Measurements from ENCODE around the gene FADS3.
A peak's percentile ranks its signal among the peaks of the same experiment; 100 is the strongest.

The FADS3 gene

GRCh38 chr11:61832207-61832606 is 59.1 kb downstream of the FADS3 start:
- TF ChIP-seq CTCF (conservative IDR thresholded peaks at IDR 0.05; ENCODE audit: low read depth, low read length) = no peak
- H3K4me3 ChIP-seq (ENCODE audit: low read depth, low read length) = no peak overlapping the region
- DNase-seq (ENCODE audit: low read depth) = no peak

- no peak for TF ChIP-seq CTCF (conservative IDR thresholded peaks at IDR 0.05; ENCODE audit: low read depth, low read length)
- peak overlapping the region; percentile 67 for H3K4me3 ChIP-seq (ENCODE audit: low read depth, low read length)
- peak; percentile 67 for DNase-seq (ENCODE audit: low read depth)
Observed at GRCh38 chr11:61830237-61831105, 60.9 kb downstream of the FADS3 start.

DNA sequence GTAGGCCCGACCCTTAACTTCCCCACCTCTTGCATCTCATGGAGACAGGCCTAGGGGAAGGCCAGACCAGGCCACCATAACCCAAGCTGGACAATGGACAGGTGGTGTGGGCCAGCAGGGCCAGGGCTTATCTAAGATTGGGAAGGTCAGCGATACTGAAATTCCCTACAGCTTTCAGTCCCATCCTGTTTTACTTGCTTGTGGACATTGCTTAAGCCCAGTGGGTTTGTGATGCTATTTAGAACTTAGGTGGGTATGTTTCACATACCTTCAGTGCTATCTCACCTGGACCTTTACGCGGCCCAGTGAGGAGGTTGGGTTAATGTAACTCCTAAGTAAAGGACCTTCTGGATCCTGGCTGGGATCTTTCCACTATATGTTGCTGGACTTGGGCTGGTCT is 61.5 kb downstream of the FADS3 start:
- no peak for DNase-seq (ENCODE audit: low read depth)
- TF ChIP-seq CTCF (conservative IDR thresholded peaks at IDR 0.05; ENCODE audit: low read depth, low read length) = no peak
- peak overlapping the region; percentile 67 for H3K4me3 ChIP-seq (ENCODE audit: low read depth, low read length)

DNA sequence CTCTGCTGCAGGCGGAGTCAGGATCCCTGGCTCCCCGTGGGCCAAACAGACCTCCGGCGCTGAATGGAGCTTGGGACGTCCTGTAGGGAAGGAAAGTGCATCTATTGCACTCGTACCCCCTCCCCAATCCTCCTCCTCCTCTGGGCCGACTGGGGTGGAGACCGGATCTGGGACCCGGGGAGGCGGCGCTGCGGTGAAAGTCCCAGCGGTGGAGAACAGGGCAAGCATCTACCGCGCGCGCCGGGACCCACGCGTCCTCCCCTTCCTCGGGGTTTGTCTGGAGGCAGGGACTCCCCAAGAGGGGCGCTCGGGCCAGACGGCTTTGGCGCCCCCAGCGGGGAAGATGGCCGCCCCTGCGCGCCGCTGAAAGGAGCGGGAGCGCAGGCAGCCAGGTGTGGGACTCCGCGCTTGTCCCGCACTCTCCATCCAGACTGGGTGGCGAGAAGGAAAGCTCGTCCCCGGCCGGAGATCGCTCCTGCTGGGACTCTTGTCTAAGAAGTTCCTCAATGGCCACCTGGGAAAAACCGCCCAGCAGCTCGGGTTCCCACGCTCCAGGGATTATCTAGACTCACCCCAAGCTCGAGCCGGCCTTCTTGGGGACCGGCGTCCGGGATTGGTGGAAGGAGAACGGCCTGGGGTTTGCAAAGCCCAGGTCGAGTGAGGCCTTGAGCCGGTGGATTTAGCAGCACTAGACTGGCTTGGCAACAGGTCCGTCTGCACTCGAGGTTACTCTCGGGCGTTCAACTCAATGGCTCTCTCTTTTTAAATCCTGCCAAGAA is 62.5 kb downstream of the FADS3 start:
- H3K4me3 ChIP-seq (ENCODE audit: low read depth, low read length) = peak overlapping the region; percentile 67
- peak; percentile 58 for DNase-seq (ENCODE audit: low read depth)
- TF ChIP-seq CTCF (conservative IDR thresholded peaks at IDR 0.05; ENCODE audit: low read depth, low read length) = peak; percentile 55

GRCh38 chr11:61828379-61828628 is 63.0 kb downstream of the FADS3 start:
- peak overlapping the region; percentile 67 for H3K4me3 ChIP-seq (ENCODE audit: low read depth, low read length)
- TF ChIP-seq CTCF (conservative IDR thresholded peaks at IDR 0.05; ENCODE audit: low read depth, low read length) = no peak
- DNase-seq (ENCODE audit: low read depth) = no peak

GRCh38 chr11:61827571-61828378 is 63.6 kb downstream of the FADS3 start, which contains the start of gene FADS2:
Gene FADS2, plus strand, starts transcription at chr11:61828300. Its CDS starts 91 bp downstream, at chr11:61828391.
- H3K4me3 ChIP-seq (ENCODE audit: low read depth, low read length) = peak within 1 kb of the TSS; percentile 67
- DNase-seq (ENCODE audit: low read depth) = peak; percentile 94
- no peak for TF ChIP-seq CTCF (conservative IDR thresholded peaks at IDR 0.05; ENCODE audit: low read depth, low read length)
